A549 (cell line): ENCODE data around the gene HCAR1.
"Not testable (repeated sequence)": the region's sequence is repeated elsewhere in the genome, so short reads cannot be mapped to it uniquely, and the experiment has no call there.

Experiments used
- CEBPB ChIP-seq, 2 experiments: fragments of >200 bp in 1 of 2; sonication (Bioruptor Twin) in 1 of 2; formaldehyde crosslinking in 1 of 2; IDR thresholded peaks; 2 replicates each; pipeline ENCODE4 v1.6.1; 2012 to 2016
- CTCF ChIP-seq: fragments of >200 bp; sonication (Bioruptor Twin); formaldehyde crosslinking; IDR thresholded peaks from 3 replicates; pipeline ENCODE4 v1.5.1; 2016
- EP300 ChIP-seq, 2 experiments: fragments of >200 bp; sonication (Bioruptor Twin); formaldehyde crosslinking; IDR thresholded peaks; 2 replicates in 1 of 2; 3 replicates in 1 of 2; pipeline ENCODE4 v1.6.1; 2016 to 2017
- JUN ChIP-seq, 2 experiments: fragments of >200 bp; sonication (Bioruptor Twin); formaldehyde crosslinking; IDR thresholded peaks; 2 replicates in 1 of 2; 3 replicates in 1 of 2; pipeline ENCODE4 v1.6.1; 2016 to 2017

GRCh38 chr12:122750781-122751515 is 20.3 kb upstream of the HCAR1 start:
- not testable (repeated sequence) for TF ChIP-seq JUN (IDR thresholded peaks at IDR 0.05); EP300 (IDR thresholded peaks at IDR 0.05); CEBPB (IDR thresholded peaks at IDR 0.05); CTCF
